Breast epithelium (tissue), 4 donors: ENCODE results near the gene RIF1. TPM values are rescaled to one million over a fixed set of nuclear protein-coding genes. Genes with fewer than 3 reads are reported as not detected.

Experiments used
- DNase-seq, 2 donors: peaks; one replicate each; pipeline ENCODE4 v3.0.0-alpha.2; 2019; ENCODE audit warnings: low spot score in 2 of 2
- H3K27ac ChIP-seq, 2 donors: fragments of 200-600 bp; sonication (generic) in 1 of 2; one replicate each; pipeline ENCODE4 v1.5.1; 2016 to 2019; ENCODE audit warnings: mild to moderate bottlenecking in 1 of 2
- H3K27me3 ChIP-seq, 2 donors: fragments of 200-600 bp; sonication (generic) in 1 of 2; one replicate each; pipeline versions ENCODE4 v1.5.1 to v1.6.0; 2017 to 2019; ENCODE audit warnings: control low read depth in 1 of 2, mild to moderate bottlenecking in 1 of 2
- H3K36me3 ChIP-seq: fragments of 200-600 bp; one replicate; pipeline ENCODE4 v1.5.1; 2019
- H3K4me1 ChIP-seq, 2 donors: fragments of 200-600 bp; sonication (generic); one replicate each; pipeline ENCODE4 v1.5.1; 2016 to 2019; ENCODE audit warnings: control low read depth in 1 of 2
- H3K4me3 ChIP-seq, 3 donors: fragments of 200-600 bp; sonication (generic); 1 replicate in 2 of 3; 2 replicates in 1 of 3; pipeline ENCODE4 v1.5.1; 2016 to 2019; ENCODE audit warnings: mild to moderate bottlenecking in 3 of 3, moderate library complexity in 2 of 3
- H3K9me3 ChIP-seq, 2 donors: fragments of 200-600 bp; sonication (generic) in 1 of 2; one replicate each; pipeline ENCODE4 v1.5.1; 2016 to 2019; ENCODE audit warnings: control low read depth in 1 of 2
- POLR2A ChIP-seq: fragments of 450-650 bp; IDR thresholded peaks from one replicate; pipeline ENCODE4 v1.6.1; 2016; ENCODE audit warnings: antibody characterized with exemption, mild to moderate bottlenecking, moderate library complexity
- POLR2AphosphoS5 ChIP-seq, 3 donors: sonication (generic); formaldehyde crosslinking; IDR thresholded peaks; one replicate each; pipeline ENCODE4 v1.6.1; 2017; ENCODE audit warnings: antibody characterized with exemption in 3 of 3
- intact Hi-C: fragments of 100-400 bp; cut with DNase I; formaldehyde crosslinking; loops from one replicate; pipeline ENCODE4 v1.15.1; 2023; ENCODE audit warnings: low total_unique reads
- total RNA-seq, 3 donors: library from RNA; depleted of rRNA; stranded (reverse); fragments of >200 nt; gene quantifications; one replicate each; pipeline ENCODE4 v1.1.0, GENCODE V29; 2016
- TF ChIP-seq, protein P1 (sequence below), 3 donors: fragments of 450-650 bp; IDR thresholded peaks; one replicate each; pipeline ENCODE4 v1.5.1; 2016 to 2017; ENCODE audit warnings: antibody characterized with exemption in 3 of 3, mild to moderate bottlenecking in 3 of 3, moderate library complexity in 3 of 3

RIF1 gene
- total RNA-seq, 3 donors from 2014 or later: 35.5 to 78.2 (median 50.5) TPM

DNA sequence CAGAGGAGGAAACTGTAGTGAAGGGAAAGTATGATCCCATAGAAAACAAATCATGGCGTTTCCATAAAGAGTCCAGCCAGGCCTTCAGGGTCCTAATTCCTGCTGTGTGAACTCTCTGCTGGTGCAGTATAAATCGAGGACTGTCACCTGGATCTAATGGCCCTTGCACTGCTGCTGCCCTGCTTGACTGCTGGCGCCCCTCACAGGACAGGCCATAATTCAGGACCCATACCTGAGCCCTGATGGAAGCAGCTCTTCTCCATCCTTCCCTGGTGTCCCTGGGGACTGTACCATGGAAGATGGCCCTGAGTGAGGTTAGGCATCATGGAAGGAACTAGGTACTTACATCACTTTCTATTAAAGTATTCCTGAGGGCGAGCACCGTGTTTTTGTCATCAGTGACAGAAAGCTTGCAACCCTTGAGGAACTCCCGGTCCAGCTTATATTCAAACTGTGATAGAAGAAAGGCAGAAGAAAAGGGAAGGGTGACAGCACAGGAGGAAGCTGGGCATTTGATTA lies 116.9 kb downstream of the RIF1 start:
- Histone ChIP-seq H3K27me3 (no peaks in the 10 kb centered on the region), H3K4me3 (no peak overlapping the region), H3K36me3 (no peaks in the 10 kb centered on the region), H3K4me1 (no peaks in the 10 kb centered on the region), H3K9me3 (no peaks in the 10 kb centered on the region), H3K27ac (no peak overlapping the region)
- no peak for DNase-seq
- TF ChIP-seq POLR2A: no peak
- TF ChIP-seq, protein P1, sequence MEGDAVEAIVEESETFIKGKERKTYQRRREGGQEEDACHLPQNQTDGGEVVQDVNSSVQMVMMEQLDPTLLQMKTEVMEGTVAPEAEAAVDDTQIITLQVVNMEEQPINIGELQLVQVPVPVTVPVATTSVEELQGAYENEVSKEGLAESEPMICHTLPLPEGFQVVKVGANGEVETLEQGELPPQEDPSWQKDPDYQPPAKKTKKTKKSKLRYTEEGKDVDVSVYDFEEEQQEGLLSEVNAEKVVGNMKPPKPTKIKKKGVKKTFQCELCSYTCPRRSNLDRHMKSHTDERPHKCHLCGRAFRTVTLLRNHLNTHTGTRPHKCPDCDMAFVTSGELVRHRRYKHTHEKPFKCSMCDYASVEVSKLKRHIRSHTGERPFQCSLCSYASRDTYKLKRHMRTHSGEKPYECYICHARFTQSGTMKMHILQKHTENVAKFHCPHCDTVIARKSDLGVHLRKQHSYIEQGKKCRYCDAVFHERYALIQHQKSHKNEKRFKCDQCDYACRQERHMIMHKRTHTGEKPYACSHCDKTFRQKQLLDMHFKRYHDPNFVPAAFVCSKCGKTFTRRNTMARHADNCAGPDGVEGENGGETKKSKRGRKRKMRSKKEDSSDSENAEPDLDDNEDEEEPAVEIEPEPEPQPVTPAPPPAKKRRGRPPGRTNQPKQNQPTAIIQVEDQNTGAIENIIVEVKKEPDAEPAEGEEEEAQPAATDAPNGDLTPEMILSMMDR (IDR thresholded peaks at IDR 0.05): no peak
- no peak for TF ChIP-seq POLR2AphosphoS5 (IDR thresholded peaks at IDR 0.05)
- intact Hi-C loops: no loop called here

Other genes with a start within 250 kb of the RIF1 start
- gene RBM43, start 148.0 kb upstream of the RIF1 start, total RNA-seq: 1 to 10 TPM; 4.6 to 6.6 (median 5.0) TPM
- gene NMI, start 120.2 kb upstream of the RIF1 start, total RNA-seq: 10 to 100 TPM in 2 of 3 donors, 1 to 10 TPM in 1; 6.9 to 10.4 (median 10.2) TPM
- gene TNFAIP6, start 52.3 kb upstream of the RIF1 start, total RNA-seq: 10 to 100 TPM in 1 of 3 donors, 1 to 10 TPM in 2; 2.6 to 12.5 (median 5.3) TPM